SJSA1 (cell line): Measurements from ENCODE around the gene LAMA3. TPM values are rescaled to one million over a fixed set of nuclear protein-coding genes. Genes with fewer than 3 reads are reported as not detected.

Experiments used
- DNase-seq, 2 experiments: peaks; one replicate each; pipeline ENCODE4 v3.0.0-alpha.2; 2015 to 2020; ENCODE audit warnings: low spot score in 2 of 2, low read depth in 1 of 2
- H3K27ac ChIP-seq: fragments of 250-450 bp; sonication (Bioruptor Pico); 2 replicates; pipeline ENCODE4 v1.5.1; 2020; ENCODE audit warnings: mild to moderate bottlenecking, moderate library complexity
- H3K27me3 ChIP-seq: fragments of 250-450 bp; sonication (Bioruptor Pico); replicated peaks from 2 replicates; pipeline ENCODE4 v1.5.1; 2020; ENCODE audit warnings: mild to moderate bottlenecking, moderate library complexity
- H3K36me3 ChIP-seq: fragments of 250-450 bp; sonication (Bioruptor Pico); 2 replicates; pipeline ENCODE4 v1.5.1; 2020; ENCODE audit warnings: mild to moderate bottlenecking
- H3K4me1 ChIP-seq: fragments of 250-450 bp; sonication (Bioruptor Pico); replicated peaks from 2 replicates; pipeline ENCODE4 v1.6.1; 2021; ENCODE audit warnings: mild to moderate bottlenecking
- H3K4me3 ChIP-seq: fragments of 250-450 bp; sonication (Bioruptor Pico); 2 replicates; pipeline ENCODE4 v1.5.1; 2020; ENCODE audit warnings: mild to moderate bottlenecking
- H3K9me3 ChIP-seq: fragments of 250-450 bp; sonication (Bioruptor Pico); replicated peaks from 2 replicates; pipeline ENCODE4 v1.5.1; 2020; ENCODE audit warnings: mild to moderate bottlenecking
- total RNA-seq: library from RNA; depleted of rRNA; stranded (reverse); fragments of >200 nt; shearing (Covaris generic); gene quantifications from 2 replicates; pipeline ENCODE4 v1.2.3, GENCODE V29; 2014; rRNA removed

The LAMA3 gene
- total RNA-seq, 1 experiment from 2014 or later = 0.61 TPM

DNA sequence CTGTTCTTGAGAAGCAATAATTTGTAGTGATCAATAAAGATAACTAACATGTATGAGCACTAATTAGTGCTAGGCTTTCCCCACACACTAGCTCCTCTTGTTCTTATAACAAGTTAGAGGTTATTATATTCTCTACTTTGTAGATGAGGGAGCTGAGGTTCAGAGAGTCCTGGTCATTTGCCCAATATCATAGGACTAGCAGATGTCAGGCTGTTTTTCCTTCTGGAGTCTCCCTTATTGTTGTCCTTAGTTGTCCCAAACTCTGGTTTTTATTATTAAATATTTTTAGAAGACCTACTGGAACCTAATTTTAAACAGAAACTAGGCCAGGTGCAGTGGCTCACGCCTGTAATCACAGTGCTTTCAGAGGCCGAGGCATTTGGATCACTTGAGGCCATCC is 308.8 kb downstream of the LAMA3 start:
- no peak overlapping the region for H3K27ac ChIP-seq
- no peaks in the 10 kb centered on the region for H3K36me3 ChIP-seq
- H3K9me3 ChIP-seq = no peaks in the 10 kb centered on the region
- DNase-seq = no peak
- H3K4me1 ChIP-seq = peaks cover 11% of the 10 kb centered on the region
- H3K4me3 ChIP-seq = no peak overlapping the region
- H3K27me3 ChIP-seq = no peaks in the 10 kb centered on the region

DNA sequence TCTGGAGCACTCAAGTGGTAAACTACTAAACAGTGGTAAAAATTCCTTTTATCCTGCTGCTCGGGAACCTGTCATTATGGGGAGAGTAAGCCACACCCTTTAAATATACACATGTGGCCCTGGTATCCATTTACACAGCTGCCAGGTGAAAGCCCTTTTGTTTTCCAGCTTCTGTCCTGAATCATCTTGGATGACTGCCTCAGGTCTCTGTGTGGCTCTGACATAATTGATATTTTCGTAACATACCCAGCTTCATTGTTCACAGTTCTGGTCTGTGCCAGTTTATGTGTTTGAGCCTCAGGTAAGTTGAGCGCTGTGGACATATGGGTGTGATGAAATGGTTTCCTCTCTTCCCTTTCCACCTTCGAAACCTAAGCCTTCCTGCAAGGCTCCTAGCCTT is 309.6 kb downstream of the LAMA3 start:
- Histone ChIP-seq H3K4me1 (peaks cover 6% of the 10 kb centered on the region), H3K36me3 (no peaks in the 10 kb centered on the region), H3K27ac (no peak overlapping the region), H3K27me3 (no peaks in the 10 kb centered on the region), H3K9me3 (no peaks in the 10 kb centered on the region), H3K4me3 (no peak overlapping the region)
- DNase-seq = no peak

DNA sequence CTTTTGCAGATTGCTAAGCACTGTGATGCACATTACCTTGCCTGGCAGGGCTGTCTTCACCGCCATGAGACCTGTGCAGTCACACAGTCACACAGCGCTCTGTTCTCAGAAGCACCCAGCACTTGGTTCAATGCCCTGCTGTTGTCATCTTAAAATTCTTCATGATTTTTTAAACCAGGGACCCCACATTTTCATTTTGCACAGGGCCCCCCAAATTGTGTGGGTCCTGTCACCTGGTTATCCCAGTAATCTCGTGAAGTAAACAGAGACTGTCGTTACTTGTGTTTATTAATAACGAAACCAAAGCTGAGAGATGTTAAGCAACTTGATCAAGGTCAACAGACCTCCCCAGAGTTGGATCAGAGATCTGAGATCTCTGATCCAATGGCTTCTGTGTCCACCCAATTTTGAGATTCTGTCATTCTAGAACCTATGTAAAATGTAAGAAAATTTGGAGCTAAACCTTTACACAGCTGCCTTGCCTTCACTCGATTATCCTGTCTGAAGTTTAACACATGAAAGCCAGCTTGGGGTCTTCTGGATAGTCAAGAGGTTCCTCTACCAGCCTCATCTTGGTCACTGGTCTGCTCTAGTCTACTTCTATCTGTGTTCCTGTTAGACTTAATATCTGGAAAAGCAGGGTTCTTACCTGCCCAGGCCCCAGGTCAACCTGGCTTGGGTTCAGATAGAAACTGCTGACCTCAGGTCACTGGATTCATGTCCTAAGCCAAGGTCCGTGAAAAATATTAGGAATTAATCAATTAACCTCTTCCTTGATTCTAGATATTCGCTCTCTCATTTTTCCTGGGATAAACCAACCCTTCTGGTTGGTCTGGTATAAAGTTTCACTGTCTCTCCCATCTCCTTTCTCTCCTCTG is 311.6 kb downstream of the LAMA3 start:
- Histone ChIP-seq H3K27me3 (no peaks in the 10 kb centered on the region), H3K9me3 (no peaks in the 10 kb centered on the region), H3K27ac (no peak overlapping the region), H3K4me3 (no peak overlapping the region), H3K36me3 (no peaks in the 10 kb centered on the region), H3K4me1 (no peaks in the 10 kb centered on the region)
- DNase-seq = no peak

DNA sequence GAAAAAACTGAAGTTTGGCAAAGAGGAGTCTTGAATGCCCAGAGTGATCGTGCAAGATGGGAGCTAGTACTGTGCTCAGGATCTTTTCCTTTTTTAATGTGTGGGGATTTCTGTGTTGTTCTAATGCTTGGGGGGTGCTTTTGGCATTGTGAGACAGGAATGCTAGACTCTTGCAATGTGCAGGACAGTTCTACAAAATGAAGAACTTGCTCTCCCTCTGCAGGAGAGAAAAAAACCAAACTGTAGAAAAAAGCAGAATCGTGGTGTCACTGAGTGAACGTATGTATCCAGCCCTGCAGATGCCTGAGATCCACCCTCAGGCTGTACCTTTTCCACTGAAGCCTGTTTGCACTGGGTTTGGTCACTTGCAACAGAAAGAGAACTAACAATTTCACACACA is 313.2 kb downstream of the LAMA3 start:
- Histone ChIP-seq H3K9me3 (no peaks in the 10 kb centered on the region), H3K4me3 (no peak overlapping the region), H3K36me3 (no peaks in the 10 kb centered on the region), H3K27me3 (no peaks in the 10 kb centered on the region), H3K27ac (no peak overlapping the region), H3K4me1 (no peaks in the 10 kb centered on the region)
- DNase-seq = no peak

DNA sequence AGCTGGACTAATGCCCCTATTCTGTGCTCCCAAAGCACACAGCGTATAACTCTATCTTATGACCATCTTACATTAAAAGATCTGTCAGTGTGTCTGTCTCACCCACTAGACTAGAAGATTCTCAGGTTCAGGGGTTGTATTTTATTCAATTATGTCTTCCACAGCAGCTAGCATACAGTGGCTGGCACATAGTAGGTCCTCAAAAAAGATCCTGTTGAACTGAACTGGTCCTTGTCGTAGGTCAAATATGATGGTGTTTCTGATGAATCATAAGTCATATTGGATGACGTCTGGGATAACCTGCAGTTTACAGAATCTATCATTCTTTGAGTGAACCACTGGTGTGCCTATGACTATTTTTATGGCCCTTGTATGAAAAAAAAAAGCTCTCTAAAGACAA is 314.0 kb downstream of the LAMA3 start:
- Histone ChIP-seq H3K27me3 (no peaks in the 10 kb centered on the region), H3K4me3 (no peak overlapping the region), H3K27ac (no peak overlapping the region), H3K4me1 (no peaks in the 10 kb centered on the region), H3K9me3 (no peaks in the 10 kb centered on the region), H3K36me3 (no peaks in the 10 kb centered on the region)
- no peak for DNase-seq

DNA sequence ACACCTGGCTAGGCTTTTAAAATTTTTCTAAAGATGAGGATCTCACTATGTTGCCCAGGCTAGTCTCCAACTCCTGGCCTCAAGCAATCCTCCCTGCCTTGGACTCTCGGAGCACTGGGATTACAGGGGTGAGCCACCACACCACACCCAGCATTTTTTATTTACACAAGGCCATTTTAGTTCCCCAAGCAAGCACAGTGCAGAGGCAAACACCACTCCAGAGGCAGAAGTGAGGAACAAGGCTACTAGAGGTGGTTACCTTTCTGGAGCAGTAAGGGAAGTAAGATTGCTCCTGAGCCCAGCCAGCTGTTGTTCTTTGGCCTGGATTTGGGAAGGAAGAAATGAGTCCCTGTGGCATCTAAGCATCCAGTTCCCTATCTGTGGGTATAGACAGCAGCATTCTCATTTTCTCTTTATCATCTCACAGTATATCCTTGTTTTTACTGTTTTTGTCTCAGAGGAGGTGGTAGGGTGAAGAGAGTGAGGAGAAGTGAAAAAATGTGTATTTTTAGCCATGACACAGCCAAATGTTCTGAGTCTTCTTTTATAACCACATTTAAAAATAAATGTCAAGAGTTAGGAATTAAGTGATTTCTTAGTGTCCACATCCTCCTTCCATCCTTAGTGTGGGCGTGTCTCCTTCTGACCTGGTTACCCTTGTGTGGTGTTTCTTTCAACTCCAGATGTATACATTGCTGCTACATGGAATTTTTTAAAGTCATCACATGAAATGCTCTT is 314.8 kb downstream of the LAMA3 start:
- no peaks in the 10 kb centered on the region for H3K9me3 ChIP-seq
- no peaks in the 10 kb centered on the region for H3K36me3 ChIP-seq
- H3K4me3 ChIP-seq = no peak overlapping the region
- DNase-seq = no peak
- H3K27ac ChIP-seq = no peak overlapping the region
- peaks cover 3% of the 10 kb centered on the region; the same call in 1 of the 2 replicates for H3K27me3 ChIP-seq
- H3K4me1 ChIP-seq = no peaks in the 10 kb centered on the region

Other genes with a start within 250 kb of the LAMA3 start
- gene RIOK3, start 236.2 kb upstream of the LAMA3 start, total RNA-seq = 49.5 and 50.2 TPM in 2 replicates
- gene RMC1, start 185.9 kb upstream of the LAMA3 start, total RNA-seq = 22.6 and 27.9 TPM in 2 replicates
- 28.4 and 38.7 TPM in 2 replicates for gene NPC1, start 102.9 kb upstream of the LAMA3 start, total RNA-seq
- gene ANKRD29, start 26.5 kb upstream of the LAMA3 start, total RNA-seq = 0.34 TPM in 1 of 2 replicates, not detected in the other